Endothelial cell of umbilical vein (primary cell): Measurements from ENCODE around the gene FRRS1. TPM values are rescaled to one million over a fixed set of nuclear protein-coding genes. Genes with fewer than 3 reads are reported as not detected.

Experiments
- BruUV-seq: library from RNA; stranded (reverse); fragments of 400-500 nt; replicated peaks from 2 replicates; lab custom pipeline; 2021; lab: Mats Ljungman, UMichigan
- CTCF ChIA-PET: fragments of 300-600, 350-600 bp; sonication (Branson Sonifier 250); formaldehyde crosslinking; loops from one replicate; lab custom pipeline; 2021; ENCODE audit warnings: antibody characterized with exemption, inconsistent platforms; lab: Charles Lee
- POLR2A ChIA-PET: fragments of 300-600, 350-600 bp; sonication (Branson Sonifier 250); formaldehyde crosslinking; loops from one replicate; lab custom pipeline; 2021; ENCODE audit warnings: antibody characterized with exemption, inconsistent platforms; lab: Charles Lee
- DNase-seq: peaks from one replicate; pipeline ENCODE4 v3.0.0-alpha.2; 2011; ENCODE audit warnings: low read depth, low spot score
- FAIRE-seq: peaks from 2 replicates; lab custom pipeline; 2011; peaks lifted over from hg19 to GRCh38; lab: Jason Lieb, UNC
- H2AFZ ChIP-seq: 2 replicates; pipeline ENCODE4 v1.6.0; 2012; ENCODE audit warnings: low read depth, low read length, control low read depth, inconsistent platforms
- H3K27ac ChIP-seq: 2 replicates; pipeline ENCODE4 v1.5.1; 2011; ENCODE audit warnings: low read depth, mild to moderate bottlenecking, control low read depth, low read length, moderate library complexity; ENCODE audit not compliant: insufficient read depth
- H3K27me3 ChIP-seq, 2 experiments: 2 replicates each; pipeline versions ENCODE4 v1.6.0 to v1.6.1; 2011; ENCODE audit warnings: low read length in 2 of 2, mixed read lengths in 1 of 2; ENCODE audit not compliant: control insufficient read depth in 2 of 2, insufficient read depth in 2 of 2
- H3K36me3 ChIP-seq, 2 experiments: 2 replicates in 1 of 2; 3 replicates in 1 of 2; pipeline ENCODE4 v1.5.1; 2011; ENCODE audit warnings: low read length in 2 of 2, mild to moderate bottlenecking in 1 of 2, moderate library complexity in 1 of 2; ENCODE audit not compliant: control insufficient read depth in 2 of 2, insufficient read depth in 2 of 2; ENCODE audit errors: extremely low read depth in 1 of 2
- H3K4me1 ChIP-seq: 3 replicates; pipeline ENCODE4 v1.5.1; 2011; ENCODE audit warnings: mild to moderate bottlenecking, low read length; ENCODE audit not compliant: control insufficient read depth, insufficient read depth; ENCODE audit errors: extremely low read depth
- H3K4me2 ChIP-seq: 2 replicates; pipeline ENCODE4 v1.6.1; 2011; ENCODE audit warnings: low read length, control low read depth, mixed read lengths; ENCODE audit not compliant: insufficient read depth
- H3K4me3 ChIP-seq, 3 experiments: fragments of 200-600 bp in 1 of 3; sonication (generic), shearing (Covaris generic) in 1 of 3; replicated peaks in 1 of 3; 2 replicates each; pipeline ENCODE4 v1.5.1; 2011 to 2016; ENCODE audit warnings: control low read depth in 3 of 3, low read length in 3 of 3, mild to moderate bottlenecking in 2 of 3, inconsistent platforms in 1 of 3, low read depth in 1 of 3, moderate library complexity in 1 of 3; ENCODE audit not compliant: insufficient read depth in 1 of 3
- H3K79me2 ChIP-seq: 2 replicates; pipeline ENCODE4 v1.6.0; 2012; ENCODE audit warnings: low read length, inconsistent platforms; ENCODE audit not compliant: control insufficient read depth, insufficient read depth
- H3K9ac ChIP-seq: replicated peaks from 2 replicates; pipeline ENCODE3; 2011; ENCODE audit warnings: low read length, control low read depth; ENCODE audit not compliant: insufficient read depth; ENCODE audit errors: extremely low read depth
- H3K9me1 ChIP-seq: replicated peaks from 3 replicates; pipeline ENCODE4 v1.6.0; 2011; ENCODE audit warnings: mild to moderate bottlenecking, low read length; ENCODE audit not compliant: control insufficient read depth, insufficient read depth; ENCODE audit errors: extremely low read depth
- H3K9me3 ChIP-seq: replicated peaks from 2 replicates; pipeline ENCODE4 v1.5.1; 2012; ENCODE audit warnings: low read length, inconsistent platforms; ENCODE audit not compliant: control insufficient read depth, insufficient read depth
- H4K20me1 ChIP-seq: replicated peaks from 2 replicates; pipeline ENCODE3; 2011; ENCODE audit warnings: mild to moderate bottlenecking, low read length; ENCODE audit not compliant: control insufficient read depth, insufficient read depth; ENCODE audit errors: extremely low read depth
- EZH2 ChIP-seq: IDR thresholded peaks from 2 replicates; pipeline ENCODE4 v1.6.1; 2012; ENCODE audit warnings: borderline replicate concordance, low read depth, mild to moderate bottlenecking, moderate library complexity, low read length, inconsistent platforms; ENCODE audit not compliant: severe bottlenecking
- FOS ChIP-seq: IDR thresholded peaks from 2 replicates; pipeline ENCODE4 v1.6.1; 2011; ENCODE audit warnings: mild to moderate bottlenecking, low read length, moderate library complexity, borderline replicate concordance; ENCODE audit not compliant: insufficient read depth
- GATA2 ChIP-seq: IDR thresholded peaks from 2 replicates; pipeline ENCODE4 v1.7.0; 2011; ENCODE audit warnings: low read depth, mild to moderate bottlenecking, moderate library complexity, mixed read lengths, low read length; ENCODE audit not compliant: insufficient read length, insufficient read depth
- JUN ChIP-seq: IDR thresholded peaks from 2 replicates; pipeline ENCODE4 v1.6.1; 2011; ENCODE audit warnings: borderline replicate concordance, low read depth; ENCODE audit not compliant: insufficient read length, insufficient read depth
- MAX ChIP-seq: IDR thresholded peaks from 2 replicates; pipeline ENCODE4 v1.6.1; 2011; ENCODE audit not compliant: insufficient read depth, insufficient read length
- MYC ChIP-seq: IDR thresholded peaks from one replicate; pipeline ENCODE4 v1.6.1; 2011; ENCODE audit warnings: mild to moderate bottlenecking, low read depth, low read length
- POLR2A ChIP-seq: IDR thresholded peaks from 2 replicates; pipeline ENCODE4 v1.6.1; 2012; ENCODE audit warnings: low read depth, mild to moderate bottlenecking, control low read depth, low read length
- POLR2AphosphoS5 ChIP-seq: IDR thresholded peaks from 2 replicates; pipeline ENCODE4 v1.6.1; 2012; ENCODE audit warnings: low read depth, mild to moderate bottlenecking, control low read depth, low read length, moderate library complexity; ENCODE audit not compliant: insufficient read depth
- dilution Hi-C: fragments of 300-500 bp; cut with MboI; formaldehyde crosslinking; loops from one replicate; pipeline ENCODE4 v1.15.0; 2019; ENCODE audit warnings: low sequenced_read_pairs; ENCODE audit not compliant: extremely low pct_ligation_motif_present
- intact Hi-C: fragments of 100-400 bp; cut with micrococcal nuclease; formaldehyde crosslinking; loops from one replicate; pipeline ENCODE4 v1.10.0; 2022
- polyA plus RNA-seq, 4 experiments: library from polyadenylated mRNA; depleted of rRNA in 3 of 4; stranded (reverse) in 3 of 4; unstranded in 1 of 4; fragments of >200 nt; gene quantifications; 2 replicates each; pipeline versions ENCODE4 v1.2.1 to v1.2.3, GENCODE V29; 2011 to 2012; ENCODE audit warnings: missing spikeins in 1 of 4
- total RNA-seq: library from RNA; stranded (reverse); gene quantifications from 2 replicates; pipeline ENCODE4 v1.2.3, GENCODE V29; 2021
- TF ChIP-seq, protein P1 (sequence below), 2 donors: IDR thresholded peaks; 1 replicate in 1 of 2; 2 replicates in 1 of 2; pipeline ENCODE4 v1.5.1; 2011; ENCODE audit warnings: low read length in 2 of 2, mild to moderate bottlenecking in 2 of 2, moderate library complexity in 2 of 2, control low read depth in 1 of 2, inconsistent platforms in 1 of 2, low read depth in 1 of 2; ENCODE audit not compliant: insufficient read depth in 1 of 2; ENCODE audit errors: extremely low read depth in 1 of 2

Gene FRRS1
- total and polyA plus RNA-seq, 2 donors (not counting 3 experiments of a cell fraction or from before 2014, with no cell fraction given), result 1.1 to 3.1 TPM

DNA sequence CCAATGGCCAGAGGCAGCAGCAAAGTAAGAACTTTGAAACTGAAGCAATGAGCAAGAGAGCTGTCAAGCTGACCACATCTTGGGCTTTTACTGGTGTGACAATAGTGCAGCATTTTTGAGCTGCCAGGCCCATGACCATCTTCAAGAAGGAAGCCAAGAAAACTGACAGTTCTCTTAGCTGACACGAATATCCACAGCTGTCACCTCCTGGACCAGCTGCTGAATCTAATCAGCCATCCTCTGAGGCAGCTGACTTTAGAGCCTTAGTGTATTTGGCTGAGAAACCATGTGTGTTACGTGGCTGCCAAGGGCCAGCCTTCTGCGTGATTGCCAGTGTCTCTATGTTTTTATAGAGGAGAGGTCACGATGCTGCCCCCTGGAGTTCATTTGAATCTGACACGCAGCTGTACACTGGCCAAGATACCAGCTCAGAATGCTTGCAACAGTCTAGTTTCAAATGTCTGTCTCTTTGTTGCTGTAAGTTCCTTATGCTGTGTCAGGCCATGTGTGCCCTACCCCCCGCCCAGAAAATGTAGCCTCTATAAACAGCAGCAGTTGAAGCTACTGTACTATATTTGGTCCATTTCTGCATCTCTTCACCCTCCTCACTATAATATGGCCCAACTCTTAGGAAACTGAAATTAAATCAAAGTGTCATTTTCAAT lies 80.8 kb downstream of the FRRS1 start:
- dilution Hi-C loops, result no loop called here

More for the DNA sequence above, 80.8 kb downstream of the FRRS1 start:
- Histone ChIP-seq H2AFZ (no peak overlapping the region), H3K27me3 (no peaks in the 10 kb centered on the region), H3K27ac (peak overlapping the region; percentile 48), H3K36me3 (peaks cover 23 to 29% of the 10 kb centered on the region in 2 experiments), H3K9me3 (no peaks in the 10 kb centered on the region), H3K9ac (peak overlapping the region; percentile 5), H4K20me1 (no peaks in the 10 kb centered on the region), H3K4me1 (peaks cover 57% of the 10 kb centered on the region), H3K4me3 (no peak overlapping the region), H3K4me2 (no peak overlapping the region), H3K79me2 (peaks cover 7% of the 10 kb centered on the region), H3K9me1 (no peaks in the 10 kb centered on the region)
- no TSS peak for BruUV-seq
- CTCF ChIA-PET, result interaction anchor here (0.6 to 2.8 kb wide), 28 partner anchors 8 to 936 kb away, joined by 3 to 19 read pairs (median 4); partner anchors contain the start of gene PALMD
- intact Hi-C loops, result loop anchor here (1.0 kb wide), 2 partner anchors 22 to 505 kb away; no protein-coding TSS in a partner anchor
- FAIRE-seq, result peak; percentile 49
- TF ChIP-seq FOS (no peak), POLR2A (peak; percentile 67), EZH2 (no peak), JUN (no peak), GATA2 (no peak), MAX (peak; percentile 18), MYC (no peak), POLR2AphosphoS5 (peak; percentile 61)
- TF ChIP-seq, protein P1, sequence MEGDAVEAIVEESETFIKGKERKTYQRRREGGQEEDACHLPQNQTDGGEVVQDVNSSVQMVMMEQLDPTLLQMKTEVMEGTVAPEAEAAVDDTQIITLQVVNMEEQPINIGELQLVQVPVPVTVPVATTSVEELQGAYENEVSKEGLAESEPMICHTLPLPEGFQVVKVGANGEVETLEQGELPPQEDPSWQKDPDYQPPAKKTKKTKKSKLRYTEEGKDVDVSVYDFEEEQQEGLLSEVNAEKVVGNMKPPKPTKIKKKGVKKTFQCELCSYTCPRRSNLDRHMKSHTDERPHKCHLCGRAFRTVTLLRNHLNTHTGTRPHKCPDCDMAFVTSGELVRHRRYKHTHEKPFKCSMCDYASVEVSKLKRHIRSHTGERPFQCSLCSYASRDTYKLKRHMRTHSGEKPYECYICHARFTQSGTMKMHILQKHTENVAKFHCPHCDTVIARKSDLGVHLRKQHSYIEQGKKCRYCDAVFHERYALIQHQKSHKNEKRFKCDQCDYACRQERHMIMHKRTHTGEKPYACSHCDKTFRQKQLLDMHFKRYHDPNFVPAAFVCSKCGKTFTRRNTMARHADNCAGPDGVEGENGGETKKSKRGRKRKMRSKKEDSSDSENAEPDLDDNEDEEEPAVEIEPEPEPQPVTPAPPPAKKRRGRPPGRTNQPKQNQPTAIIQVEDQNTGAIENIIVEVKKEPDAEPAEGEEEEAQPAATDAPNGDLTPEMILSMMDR (IDR thresholded peaks at IDR 0.05; ENCODE audit: extremely low read depth in 1 of 2, insufficient read depth in 1 of 2, low read depth in 1 of 2, low read length in 2 of 2), result peak; percentile 63 to 67
- POLR2A ChIA-PET, result interaction anchor here (1.2 to 1.3 kb wide), 4 partner anchors 11 to 41 kb away, joined by 3 to 9 read pairs (median 3); no protein-coding TSS in a partner anchor
- DNase-seq, result peak; percentile 95
